GM19463 (cell line): Measurements from ENCODE around the gene CRIP1.

Source experiments
- ATAC-seq: cut with Tn5 transposase; IDR thresholded peaks from one replicate; pipeline ENCODE4 v1.9.1; 2021; ENCODE audit warnings: mild to moderate bottlenecking, moderate library complexity; ENCODE audit not compliant: unreplicated experiment

Gene CRIP1

DNA sequence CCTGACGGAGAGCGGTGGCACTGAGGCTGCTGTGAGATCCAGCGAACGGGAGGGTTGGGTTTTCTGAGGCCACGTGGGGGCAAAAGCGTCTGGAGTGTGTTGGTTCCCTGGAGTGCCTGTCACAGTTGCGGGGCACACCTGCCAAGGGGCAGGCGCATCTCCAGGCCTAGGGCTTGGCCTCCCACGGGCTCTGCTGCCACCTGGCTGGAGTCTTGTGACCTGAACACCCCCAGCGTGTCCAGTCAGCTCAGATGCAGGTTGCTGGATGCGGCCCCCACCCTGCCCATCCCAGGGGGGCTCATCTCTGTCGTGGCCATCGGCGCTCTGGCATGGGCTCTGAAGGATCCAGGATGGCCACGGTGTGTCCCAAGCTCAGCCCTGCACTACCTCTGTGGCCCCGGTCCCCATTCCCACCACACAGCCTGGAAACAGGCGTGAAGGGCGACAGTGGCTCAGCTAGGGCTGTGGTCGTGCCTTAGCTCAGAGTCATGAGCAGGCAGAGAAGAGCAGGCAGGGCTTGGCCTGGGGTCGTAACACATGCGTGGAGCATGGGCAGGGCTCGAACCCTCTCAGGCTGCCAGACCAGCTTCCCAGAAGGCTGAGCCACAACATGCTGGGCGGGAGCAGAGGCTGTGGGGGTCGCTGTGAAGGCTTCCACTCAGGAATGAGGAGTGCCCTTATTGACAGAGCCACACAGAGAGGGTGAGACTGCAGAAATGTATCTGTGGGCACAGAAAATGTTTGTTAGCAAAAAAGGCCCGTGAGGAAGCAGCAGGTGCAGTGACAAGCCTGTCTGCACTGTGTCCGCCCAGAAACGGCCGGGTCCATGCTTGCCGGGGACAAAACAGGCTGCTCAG lies 35.6 kb upstream of the CRIP1 start:
- no peak for ATAC-seq

DNA sequence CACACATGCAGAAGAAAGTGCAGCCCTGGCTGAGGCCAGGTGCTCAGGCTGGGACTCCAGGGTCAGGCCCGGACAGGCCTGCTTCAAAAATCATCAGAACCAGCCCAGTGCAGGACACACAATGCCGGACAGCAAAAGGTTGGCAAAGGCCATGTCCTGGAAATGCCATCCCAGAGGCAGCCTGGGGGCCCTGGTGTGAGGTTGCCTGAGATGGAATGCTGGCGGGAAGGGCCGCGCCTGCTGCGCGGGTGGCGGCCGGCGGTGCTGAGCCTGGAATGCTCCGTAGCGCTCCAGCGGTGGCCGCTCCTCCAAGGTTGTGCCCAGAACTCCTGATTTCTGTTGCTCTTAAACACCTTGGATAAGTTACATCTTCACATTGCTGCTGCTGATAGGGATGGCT lies 33.7 kb upstream of the CRIP1 start:
- no peak for ATAC-seq

DNA sequence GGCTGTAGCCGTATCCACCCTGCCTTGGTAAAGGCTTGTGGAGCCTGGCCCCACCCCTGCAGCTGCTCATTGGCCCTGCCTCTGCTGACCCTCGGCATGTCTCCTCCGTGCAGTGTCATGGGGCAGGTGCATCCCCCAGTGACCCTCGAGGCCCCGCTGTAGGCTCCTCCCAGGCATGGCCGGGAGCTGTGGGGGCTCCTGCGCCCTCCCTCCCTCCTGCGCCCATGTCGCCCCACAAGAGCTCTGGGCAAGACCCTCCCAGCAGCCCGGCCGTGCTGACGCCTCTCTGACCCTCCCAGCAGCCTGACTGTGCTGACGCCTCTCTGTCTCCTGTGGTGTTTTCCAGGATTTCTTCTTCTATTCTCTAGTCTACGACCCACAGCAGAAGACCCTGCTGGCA lies 32.8 kb upstream of the CRIP1 start:
- ATAC-seq = no peak

DNA sequence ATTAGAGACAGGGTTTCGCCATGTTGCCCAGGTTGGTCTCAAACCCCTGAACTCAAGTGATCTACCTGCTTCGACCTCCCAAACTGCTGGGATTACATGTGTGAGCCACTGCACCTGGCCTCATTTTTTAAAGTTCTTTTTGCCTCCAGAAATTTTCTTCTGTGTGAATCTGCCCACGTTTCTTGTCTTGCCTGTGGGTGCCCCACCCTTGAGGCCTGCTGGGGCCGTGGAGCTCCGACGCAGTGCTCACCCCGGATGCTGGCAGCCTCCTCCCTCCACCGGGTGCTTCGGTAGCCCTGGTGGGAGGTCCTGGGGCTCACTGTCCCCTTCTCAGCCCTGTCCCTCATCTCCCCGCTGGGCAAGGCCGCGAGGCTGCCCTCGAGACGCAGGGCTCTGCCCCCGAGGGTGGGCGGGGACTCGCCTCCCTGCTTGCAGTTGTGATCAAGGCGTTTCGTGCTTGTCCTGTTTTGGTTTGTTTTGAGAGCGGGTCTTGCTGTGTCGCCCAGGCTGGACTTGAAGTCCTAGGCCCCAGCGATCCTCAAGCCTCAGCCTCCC lies 31.5 kb upstream of the CRIP1 start:
- ATAC-seq = no peak

DNA sequence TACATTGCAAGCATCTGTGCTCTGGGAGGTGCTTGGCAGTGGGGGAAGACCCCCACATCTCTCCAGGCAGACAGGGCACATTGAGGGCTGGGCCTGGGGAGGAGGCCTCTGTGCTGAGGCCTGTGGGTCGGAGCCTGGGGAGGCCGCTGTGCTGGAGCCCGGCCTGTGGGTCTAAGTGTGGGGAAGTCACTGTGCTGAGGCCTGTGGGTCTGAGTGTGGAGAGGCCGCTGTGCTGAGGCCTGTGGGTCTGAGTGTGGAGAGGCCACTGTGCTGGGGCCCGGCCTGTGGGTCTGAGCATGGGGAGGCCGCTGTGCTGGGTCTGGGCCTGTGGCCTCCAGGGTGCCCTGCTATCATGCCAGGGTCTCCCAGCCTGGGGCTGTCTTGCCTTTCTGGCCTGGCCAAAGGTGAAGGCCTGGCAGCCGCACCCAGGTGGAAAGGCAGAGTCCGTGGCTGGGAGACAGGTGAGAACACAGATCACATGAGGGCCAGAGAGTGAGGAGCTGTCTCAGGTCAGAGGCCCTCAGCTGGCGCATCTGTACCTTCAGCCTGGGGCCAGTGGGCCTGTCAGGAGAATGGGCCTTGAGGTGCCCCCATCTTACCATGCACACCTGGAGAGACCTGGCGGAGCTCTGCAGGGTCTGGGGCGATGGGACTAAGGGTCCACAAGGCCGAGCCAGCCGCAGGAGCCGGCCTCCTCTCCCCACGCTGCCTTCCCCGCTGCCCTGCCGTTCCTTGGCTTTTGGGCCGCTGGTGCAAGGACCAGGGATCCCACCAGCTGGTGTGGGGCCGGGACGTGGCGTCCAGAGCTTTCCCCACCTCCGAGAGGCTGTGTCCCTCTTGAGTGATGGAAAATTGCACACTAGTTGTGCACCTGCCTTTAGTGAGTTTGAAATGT lies 30.7 kb upstream of the CRIP1 start:
- ATAC-seq = no peak

DNA sequence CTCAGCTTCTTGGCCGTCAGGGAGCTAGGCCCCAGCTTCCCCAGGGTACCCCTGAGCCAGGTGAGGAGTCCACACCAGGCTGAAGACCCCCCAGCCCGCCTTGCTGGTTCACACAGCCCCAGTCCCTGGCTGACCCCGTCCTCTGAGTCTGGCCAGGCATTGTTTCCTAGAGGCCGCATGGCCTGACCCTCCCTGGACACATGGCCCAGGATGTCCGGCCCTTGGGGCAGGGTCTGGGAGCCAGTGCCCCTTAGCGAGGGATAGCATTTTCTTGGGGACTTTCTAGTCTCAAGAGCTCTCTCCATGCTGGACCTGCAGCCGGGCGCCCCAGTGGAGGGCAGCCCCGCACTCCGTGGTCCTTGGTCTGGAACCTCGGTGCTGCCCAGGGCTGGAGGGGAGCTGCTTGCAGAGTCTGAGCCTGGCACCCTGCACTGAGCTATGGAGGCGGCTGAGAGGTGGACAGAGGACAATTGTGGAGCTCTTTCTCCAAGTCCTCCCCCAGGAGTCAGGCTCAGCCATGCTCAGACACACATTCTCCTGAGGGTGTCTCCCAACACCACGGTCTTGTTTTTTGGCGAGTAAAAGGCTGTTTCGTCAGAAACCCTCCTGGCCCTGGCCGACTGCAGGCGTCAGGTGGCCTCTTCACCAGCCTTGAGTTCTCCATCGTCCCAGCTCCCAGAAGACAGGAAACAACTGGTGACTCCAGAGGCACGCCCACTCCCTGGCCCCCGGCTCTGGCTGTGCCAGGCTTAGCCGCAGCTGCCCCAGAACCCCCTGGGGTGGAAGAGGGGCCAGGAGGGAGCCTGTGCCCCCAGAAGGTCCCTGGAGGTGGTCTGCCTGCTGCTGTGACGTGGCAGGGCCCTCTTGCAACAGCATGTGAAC lies 29.7 kb upstream of the CRIP1 start:
- no peak for ATAC-seq

DNA sequence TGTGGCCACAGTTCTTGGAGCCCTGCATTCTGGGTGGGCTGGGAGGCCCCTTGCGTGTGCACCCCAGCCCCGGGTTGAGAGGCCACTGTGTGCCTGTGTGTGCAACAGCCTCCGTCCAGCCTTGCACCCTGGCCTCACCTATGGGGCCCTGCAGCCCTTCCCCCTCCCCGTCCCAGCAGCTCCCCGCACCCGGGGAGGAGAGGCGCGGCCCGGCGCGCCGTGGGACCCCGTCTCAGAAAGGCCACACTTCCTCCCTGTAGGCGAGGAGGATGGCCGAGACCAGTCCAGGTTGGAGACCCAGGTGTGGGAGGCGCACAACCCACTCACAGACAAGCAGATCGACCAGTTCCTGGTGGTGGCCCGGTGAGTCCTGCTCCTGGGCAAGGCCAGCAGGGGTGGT lies 28.7 kb upstream of the CRIP1 start:
- ATAC-seq = no peak

DNA sequence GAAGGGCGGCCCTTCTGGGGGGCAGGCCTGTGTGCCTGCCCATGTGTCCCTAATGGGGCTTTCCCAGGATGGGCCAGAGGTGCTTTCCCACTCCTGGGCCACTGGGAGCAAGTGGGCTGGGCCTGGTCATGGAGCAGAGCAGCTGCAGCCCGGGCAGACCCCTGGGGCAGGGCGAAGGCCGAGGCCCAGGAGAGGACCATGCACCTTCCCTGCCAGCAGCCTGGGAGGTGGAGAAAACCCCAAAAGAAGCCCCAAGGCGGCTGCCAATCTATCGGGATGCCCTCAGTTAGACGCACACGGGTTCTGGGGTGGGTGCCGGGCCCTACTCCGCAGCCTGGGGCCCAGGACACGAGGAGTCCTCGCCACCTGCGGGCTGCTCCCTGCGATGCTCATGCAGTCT lies 28.1 kb upstream of the CRIP1 start:
- no peak for ATAC-seq

DNA sequence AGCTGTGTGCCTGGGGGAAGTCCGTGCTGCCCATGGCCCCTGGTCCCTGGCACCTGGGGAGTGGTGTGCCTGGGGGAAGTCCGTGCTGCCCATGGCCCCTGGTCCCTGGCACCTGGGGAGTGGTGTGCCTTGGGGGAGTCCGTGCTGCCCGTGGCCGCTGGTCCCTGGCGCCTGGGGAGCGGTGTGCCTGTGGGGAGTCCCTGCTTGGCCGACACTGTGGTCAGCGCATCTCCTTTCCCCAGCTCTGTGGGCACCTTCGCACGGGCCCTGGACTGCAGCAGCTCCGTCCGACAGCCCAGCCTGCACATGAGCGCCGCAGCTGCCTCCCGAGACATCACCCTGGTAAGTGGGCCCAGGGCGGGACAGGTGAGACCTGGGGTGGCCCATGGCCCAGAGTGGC lies 26.6 kb upstream of the CRIP1 start:
- ATAC-seq = no peak

DNA sequence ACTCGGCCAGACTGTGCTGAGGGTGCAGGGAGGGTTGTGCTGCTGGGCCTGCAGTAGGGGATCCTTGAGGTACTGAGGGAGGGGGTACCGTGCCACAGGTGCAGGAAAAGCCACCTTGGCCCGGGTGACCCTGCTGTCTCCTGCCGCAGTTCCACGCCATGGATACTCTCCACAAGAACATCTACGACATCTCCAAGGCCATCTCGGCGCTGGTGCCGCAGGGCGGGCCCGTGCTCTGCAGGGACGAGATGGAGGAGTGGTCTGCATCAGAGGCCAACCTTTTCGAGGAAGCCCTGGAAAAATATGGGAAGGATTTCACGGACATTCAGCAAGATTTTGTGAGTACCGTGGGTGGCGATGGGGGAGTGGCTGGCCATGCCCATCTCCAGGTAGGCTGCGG lies 26.1 kb upstream of the CRIP1 start:
- no peak for ATAC-seq

DNA sequence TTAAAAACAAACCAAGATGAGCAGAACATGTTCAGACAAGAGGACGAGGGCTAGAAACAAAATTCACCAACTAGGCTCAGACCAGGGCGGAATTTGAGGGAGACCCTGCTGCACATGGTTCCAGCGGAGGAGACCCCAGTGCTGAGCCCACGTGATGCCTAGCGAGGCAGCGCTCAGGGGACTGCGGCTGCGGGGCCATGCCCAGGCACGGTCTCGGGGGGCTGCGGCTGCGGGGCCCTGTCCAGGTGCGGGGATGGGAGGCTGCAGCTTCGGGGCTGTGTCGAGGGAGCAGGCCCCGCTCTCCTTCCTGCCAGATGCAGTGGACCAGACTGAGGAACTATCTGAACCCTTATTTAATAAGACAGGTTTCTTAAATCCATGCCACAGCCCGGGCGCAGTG lies 24.8 kb upstream of the CRIP1 start:
- no peak for ATAC-seq

DNA sequence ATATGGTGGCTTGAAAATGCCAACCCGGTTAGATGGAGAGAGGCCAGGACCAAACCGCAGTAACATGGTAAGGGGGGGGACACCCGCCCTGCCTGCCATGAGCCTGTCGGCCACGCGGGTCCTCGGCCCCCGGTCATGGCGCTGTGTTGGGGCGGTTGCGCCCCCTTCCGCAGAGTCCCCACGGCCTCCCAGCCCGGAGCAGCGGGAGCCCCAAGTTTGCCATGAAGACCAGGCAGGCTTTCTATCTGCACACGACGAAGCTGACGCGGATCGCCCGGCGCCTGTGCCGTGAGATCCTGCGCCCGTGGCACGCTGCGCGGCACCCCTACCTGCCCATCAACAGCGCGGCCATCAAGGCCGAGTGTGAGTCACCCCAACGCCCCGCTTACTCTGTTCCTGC lies 22.2 kb upstream of the CRIP1 start:
- ATAC-seq = no peak

DNA sequence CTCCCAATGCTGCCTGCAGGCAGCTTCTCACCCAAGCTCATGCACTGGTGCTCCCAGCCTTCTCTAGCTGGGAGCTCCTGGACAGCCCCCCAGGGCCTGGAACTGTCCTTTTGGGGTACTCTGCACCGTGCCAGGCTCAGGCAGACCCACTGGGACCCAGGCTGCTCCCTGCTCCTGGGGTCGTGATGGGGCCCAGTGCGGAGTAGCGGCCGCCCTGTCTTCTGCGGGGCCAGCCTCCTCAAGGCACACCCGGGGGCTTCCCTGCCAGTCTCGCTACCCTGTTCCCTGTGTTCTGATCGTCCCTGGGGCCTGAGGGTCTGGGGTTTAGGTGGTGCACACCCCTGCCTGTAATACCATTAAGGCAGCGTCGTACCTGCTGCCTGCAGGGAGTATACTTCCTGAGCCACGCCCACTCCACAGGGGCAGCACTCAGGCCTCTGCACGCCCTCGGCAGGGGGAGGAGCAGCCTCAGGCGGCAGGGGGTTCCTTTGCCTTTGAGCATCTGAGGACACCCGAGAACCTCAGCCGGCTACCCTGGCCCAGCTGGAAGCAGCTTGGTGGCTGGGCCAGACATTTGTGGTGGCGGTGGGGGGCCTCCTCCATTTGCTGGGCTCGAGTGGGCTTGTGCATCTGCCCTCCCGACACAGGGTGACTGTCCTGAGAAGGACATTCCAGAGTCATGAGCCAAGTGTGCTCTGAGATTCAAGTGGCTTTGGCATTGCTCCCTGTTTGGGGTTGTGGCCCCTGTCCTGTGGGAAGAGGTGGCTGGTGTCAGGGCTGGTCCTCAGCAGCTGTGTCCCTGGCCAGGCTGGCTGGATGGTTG lies 21.3 kb upstream of the CRIP1 start:
- no peak for ATAC-seq

DNA sequence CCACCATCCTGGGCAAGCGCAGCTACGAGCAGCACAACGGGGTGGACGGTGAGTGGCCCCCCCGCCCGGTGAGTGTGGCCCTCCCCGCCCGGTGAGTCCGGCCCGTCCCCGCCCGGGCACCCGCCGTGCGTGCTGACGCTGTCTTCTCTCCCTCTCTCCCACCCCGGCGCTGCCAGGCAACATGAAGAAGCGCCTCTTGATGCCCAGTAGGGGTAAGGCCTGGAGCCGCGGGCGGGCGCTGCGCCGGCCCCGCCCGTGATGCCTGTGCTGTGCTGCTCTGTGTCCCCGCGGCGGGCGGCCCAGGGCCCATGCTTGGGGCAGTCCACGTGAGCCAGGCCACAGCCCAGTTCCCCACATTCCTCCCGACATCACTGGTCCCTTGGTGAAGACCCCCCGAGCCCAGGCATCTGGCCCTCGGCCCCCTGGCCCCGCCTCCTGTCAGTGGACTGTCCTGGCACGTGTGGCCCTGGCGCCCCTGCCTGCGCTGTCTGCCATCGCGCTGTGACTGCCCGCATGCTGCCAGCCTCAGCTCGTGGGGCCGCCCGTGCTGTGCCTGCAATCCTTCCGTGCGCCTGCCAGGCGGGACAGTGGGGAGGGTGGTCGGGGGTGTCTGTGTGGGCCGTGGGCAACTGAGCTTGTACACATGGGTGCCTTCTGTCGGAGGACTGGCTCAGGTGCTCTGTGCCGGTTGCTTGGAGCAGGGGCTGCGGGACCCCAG lies 20.0 kb upstream of the CRIP1 start:
- no peak for ATAC-seq

DNA sequence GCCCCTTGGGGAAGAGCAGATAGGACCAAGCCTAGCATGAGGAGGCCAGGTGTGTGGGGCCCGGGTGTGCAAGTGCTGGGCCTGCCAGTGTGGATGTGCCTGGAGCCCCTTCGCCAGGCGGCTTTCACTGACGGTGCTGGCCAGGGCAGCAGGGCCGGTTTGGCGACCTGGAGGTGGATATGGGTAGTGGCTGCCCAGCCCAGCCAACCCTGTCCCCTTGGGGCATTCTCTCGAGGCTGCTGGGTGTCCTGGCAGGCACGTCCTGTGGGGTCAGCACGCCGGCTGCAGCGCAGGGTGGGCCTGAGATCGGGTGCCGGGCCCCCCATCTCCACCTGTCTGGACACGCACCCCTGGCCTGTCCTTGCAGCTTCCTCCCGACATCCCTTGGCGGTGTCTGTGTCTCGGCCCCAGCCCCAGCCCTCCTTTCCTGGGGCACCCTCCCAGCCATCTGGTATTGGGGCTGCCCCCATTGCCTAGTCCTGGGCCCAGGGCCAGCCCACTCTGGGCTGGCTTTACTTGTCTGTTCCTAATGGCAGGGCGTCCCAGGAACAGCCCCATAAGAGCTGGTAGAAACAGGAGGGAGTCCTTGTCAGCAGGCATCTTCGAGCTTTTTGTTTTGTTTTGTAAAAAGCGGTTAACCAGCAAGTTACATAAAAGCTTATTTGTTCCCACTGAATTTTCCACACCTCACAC lies 19.3 kb upstream of the CRIP1 start:
- no peak for ATAC-seq

DNA sequence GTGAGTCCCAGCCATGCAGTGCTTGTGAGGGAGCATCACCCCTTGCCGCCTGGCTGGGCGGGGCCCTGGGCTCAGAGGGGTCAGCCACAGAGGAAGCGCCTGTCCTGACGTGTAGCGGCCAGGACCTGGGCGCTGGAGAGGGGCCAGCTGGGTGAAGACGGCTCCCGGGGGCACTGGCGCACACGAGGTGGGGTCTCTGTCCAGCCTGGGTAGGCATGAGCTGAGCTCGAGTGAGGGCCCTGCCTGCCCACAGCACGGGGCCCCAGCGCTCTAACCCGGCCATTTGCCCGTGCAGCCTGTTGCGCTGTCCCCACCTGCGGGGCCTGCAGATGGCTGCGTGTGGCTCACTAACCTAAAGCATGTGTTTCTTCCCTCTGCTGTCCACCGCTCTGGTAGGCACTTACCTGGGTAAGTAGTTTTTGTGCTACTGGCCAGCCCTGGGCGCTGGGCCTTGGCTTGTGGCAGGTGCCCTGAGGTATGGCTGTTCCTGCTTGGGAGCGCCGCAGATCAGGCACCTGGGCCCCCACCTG lies 18.7 kb upstream of the CRIP1 start:
- no peak for ATAC-seq

DNA sequence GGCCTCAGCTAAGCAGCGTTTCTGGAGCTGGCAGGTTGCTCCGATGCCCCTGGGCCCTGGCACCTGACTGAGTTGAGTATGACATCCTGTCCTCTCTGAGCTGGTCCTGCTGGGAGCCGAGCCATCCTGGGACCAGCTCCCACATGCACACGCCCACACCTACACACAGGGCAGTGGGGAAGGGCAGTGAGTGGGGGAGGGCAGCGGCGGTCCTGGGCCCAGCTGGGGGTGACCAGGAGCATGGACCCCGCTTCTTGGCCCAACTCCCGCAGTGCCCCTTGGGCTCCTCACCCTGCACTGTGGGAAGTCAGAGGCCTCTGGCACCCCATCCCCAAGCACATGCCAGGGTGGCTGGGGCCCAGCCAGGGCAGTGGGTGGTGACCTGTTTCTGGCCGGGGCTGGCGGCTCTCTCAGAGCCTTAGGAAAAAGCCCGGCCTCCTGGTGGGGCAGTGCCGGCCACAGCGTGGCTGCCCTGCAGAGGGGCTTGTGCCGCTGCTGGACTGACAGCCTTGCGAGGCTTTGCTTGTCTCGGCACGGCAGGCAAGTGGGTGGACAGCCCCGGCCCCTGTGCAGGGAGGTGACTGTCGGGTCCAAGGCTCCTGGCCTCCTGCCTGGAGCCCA lies 18.0 kb upstream of the CRIP1 start:
- ATAC-seq = no peak
